Endometrial microvascular endothelial cells (primary cell): ENCODE measurements around the gene JRKL. TPM values are rescaled to one million over a fixed set of nuclear protein-coding genes. Genes with fewer than 3 reads are reported as not detected.
"Not testable (repeated sequence)": the region's sequence is repeated elsewhere in the genome, so short reads cannot be mapped to it uniquely, and the experiment has no call there.

Experiments
- in situ Hi-C: cut with HindIII; loops from 2 replicates; pipeline ENCODE4 v1.10.0; 2017; ENCODE audit warnings: low sequenced_read_pairs, low pct_unique_long_range_greater_than_20kb; ENCODE audit errors: inconsistent ontology term
- total RNA-seq: library from RNA; depleted of rRNA; stranded (reverse); fragments of >200 nt; gene quantifications from one replicate; pipeline ENCODE4 v1.2.3, GENCODE V29; 2015; ENCODE audit errors: inconsistent ontology term

The JRKL gene
- total RNA-seq, 1 donor from 2014 or later, result 6.0 TPM

- in situ Hi-C loops, result no loop called here
Measured at GRCh38 chr11:96391698-96392307, 2.0 kb downstream of the JRKL start.

- in situ Hi-C loops, result no loop called here
Measured at GRCh38 chr11:96393753-96394348, 4.0 kb downstream of the JRKL start.

- in situ Hi-C loops, result no loop called here
Measured at GRCh38 chr11:96394773-96395172, 5.0 kb downstream of the JRKL start.

- in situ Hi-C loops, result no loop called here
Measured at GRCh38 chr11:96396637-96397036, 6.8 kb downstream of the JRKL start.

DNA sequence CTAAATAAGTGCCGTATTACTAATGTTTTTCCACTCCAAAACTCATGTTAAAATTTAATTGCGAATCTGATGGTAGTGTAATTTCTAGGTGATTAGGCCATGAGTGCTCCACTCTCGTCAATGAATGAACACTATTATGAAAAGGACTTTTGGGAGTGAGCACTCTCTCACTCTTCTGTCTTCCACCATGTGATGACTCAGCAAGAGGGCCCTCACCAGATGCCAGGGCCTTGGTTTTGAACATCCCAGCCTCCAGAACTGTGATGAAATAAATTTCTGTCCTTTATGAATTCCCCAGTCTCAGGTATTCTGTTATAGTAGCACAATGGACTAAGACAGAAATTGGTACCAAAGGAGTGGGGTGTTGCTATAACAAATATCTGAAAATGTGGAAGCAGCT, 8.1 kb downstream of the JRKL start:
- in situ Hi-C loops, result no loop called here

DNA sequence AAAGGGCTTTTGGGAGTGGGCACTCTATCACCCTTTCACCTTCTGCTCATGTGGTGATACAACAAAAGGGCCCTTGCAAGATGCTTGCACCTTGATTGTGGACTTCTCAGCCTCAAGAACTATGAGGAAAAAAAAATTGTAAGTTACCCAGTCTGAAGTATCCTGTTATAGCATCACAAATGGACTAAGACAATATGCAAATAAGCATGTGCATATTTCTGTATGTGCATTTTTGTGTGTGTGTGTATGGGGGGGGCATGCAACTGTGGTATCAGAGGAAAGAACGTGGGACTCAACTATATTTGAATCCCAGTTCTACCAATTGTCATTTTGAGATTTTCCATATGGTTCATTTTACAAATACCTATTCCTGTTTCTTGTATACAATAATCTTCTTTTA, 10.9 kb downstream of the JRKL start:
- in situ Hi-C loops, result no loop called here

- in situ Hi-C loops, result not testable (repeated sequence)
Measured at GRCh38 chr11:96411412-96411811, 21.6 kb downstream of the JRKL start.

DNA sequence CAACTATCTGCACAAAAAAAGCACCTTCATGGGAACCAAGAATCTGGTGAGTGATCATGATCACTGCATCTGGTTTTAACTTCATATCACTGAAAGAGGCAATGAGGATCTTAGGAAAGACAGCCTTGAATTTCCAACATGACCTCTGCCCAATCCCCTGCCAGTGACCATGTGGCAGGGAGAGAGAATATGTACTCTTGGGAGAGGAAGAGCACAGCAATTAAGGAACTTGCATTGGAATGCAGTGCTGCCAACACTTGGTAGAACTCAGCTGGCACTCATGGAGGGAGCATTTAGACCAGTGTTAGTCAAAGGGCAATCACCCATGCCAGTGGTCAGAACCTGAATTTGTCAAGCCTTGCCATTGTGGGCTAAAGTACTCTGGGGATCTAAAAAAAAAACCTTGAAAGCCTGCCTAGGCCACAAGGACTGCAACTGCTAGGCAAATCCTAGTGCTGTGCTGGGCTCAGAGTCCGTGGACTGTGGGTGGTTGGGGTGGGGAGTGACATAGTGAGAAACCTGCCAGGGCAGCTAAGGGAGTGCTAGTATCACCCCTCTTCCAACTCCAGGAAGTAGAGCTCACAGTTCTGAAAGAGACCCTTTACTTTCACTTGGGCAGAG, 23.1 kb downstream of the JRKL start:
- in situ Hi-C loops, result no loop called here

- in situ Hi-C loops, result no loop called here
Measured at GRCh38 chr11:96413408-96413807, 23.6 kb downstream of the JRKL start.

DNA sequence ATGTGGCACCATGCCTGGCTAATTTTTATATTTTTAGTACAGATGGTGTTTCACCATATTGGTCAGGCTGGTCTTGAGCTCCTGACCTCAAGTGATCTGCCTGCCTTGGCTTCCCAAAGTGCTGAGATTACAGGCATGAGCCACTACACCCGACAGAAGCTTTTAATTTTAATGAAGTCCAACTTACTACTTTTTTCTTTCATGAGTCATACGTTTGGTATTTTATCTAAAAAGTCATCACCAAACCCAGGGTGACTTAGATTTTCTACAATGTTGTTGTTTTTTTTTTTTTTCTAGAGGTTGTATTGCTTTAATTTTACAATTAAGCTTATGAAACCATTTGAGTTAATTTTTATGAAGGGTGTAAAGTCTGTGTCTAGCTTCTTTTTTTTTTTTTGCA, 34.9 kb downstream of the JRKL start:
- in situ Hi-C loops, result no loop called here

GRCh38 chr11:96430668-96431067, 40.9 kb downstream of the JRKL start:
- in situ Hi-C loops, result no loop called here

GRCh38 chr11:96432654-96433053, 42.8 kb downstream of the JRKL start:
- in situ Hi-C loops, result not testable (repeated sequence)

Other genes with a start within 250 kb of the JRKL start
- 4.0 TPM for gene MAML2, start 46.8 kb upstream of the JRKL start, total RNA-seq
- 20.2 TPM for gene CCDC82, start 101 bp upstream of the JRKL start, total RNA-seq